ENCODE results near the gene PLOD1. TPM values are rescaled to one million over a fixed set of nuclear protein-coding genes. Genes with fewer than 3 reads are reported as not detected.

Gene PLOD1
- total and polyA plus RNA-seq, 5 donors from 2014 or later = 2.2 to 6.6 (median 3.2) TPM

- peak overlapping the region in 2 of 3 donors; percentile 12 to 26 for H3K27ac Mint-ChIP-seq
- ATAC-seq (ENCODE audit: low read depth in 2 of 2) (no peak), DNase-seq (no peak)
- Histone ChIP-seq H3K4me3 (ENCODE audit: low read depth, low read length) (no peak overlapping the region), H3K9me3 (ENCODE audit: control insufficient read depth in 2 of 2, low read length in 2 of 2) (no peaks in the 10 kb centered on the region), H3K27ac (ENCODE audit: insufficient read depth, low read length, poor library complexity, severe bottlenecking) (no peak overlapping the region), H3K4me1 (ENCODE audit: control insufficient read depth, insufficient read depth, low read length, poor library complexity, severe bottlenecking) (peaks cover 10% of the 10 kb centered on the region), H3K27me3 (ENCODE audit: control insufficient read depth, insufficient read depth, low read length) (no peaks in the 10 kb centered on the region), H3K36me3 (ENCODE audit: control insufficient read depth, insufficient read depth, low read length) (peaks cover 23% of the 10 kb centered on the region)
- H3K27me3 Mint-ChIP-seq = no peaks in the 10 kb centered on the region
- H3K4me3 Mint-ChIP-seq = no peak overlapping the region
- H3K9me3 Mint-ChIP-seq = no peaks in the 10 kb centered on the region
- peaks cover 5 to 26% (median 10%) of the 10 kb centered on the region in 4 donors for H3K4me1 Mint-ChIP-seq
- peaks cover 13% of the 10 kb centered on the region for H3K36me3 Mint-ChIP-seq
Observed at GRCh38 chr1:12015001-12015491, 80.5 kb downstream of the PLOD1 start.

DNA sequence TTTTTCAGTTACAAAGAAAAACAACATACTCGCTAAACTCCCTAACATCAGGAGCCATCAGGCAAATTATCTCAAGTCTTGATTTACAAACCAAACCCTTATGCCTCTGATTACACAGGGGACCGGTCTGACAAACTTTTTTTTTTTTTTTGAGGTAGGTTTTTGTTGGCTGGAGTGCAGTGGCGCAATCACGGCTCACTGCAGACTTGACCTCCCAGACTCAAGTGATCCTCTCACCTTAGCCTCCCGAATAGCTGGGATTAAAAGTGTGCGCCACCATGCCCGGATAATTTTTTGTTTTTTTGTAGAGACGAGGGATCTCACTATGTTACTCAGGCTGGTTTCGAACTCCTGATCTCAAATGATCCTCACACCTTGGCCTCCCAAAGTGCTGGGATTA lies 81.0 kb downstream of the PLOD1 start:
- Mint-ChIP-seq H3K36me3 (peaks cover 10% of the 10 kb centered on the region), H3K4me1 (peaks cover 5 to 29% (median 13%) of the 10 kb centered on the region in 4 donors), H3K27me3 (no peaks in the 10 kb centered on the region)

DNA sequence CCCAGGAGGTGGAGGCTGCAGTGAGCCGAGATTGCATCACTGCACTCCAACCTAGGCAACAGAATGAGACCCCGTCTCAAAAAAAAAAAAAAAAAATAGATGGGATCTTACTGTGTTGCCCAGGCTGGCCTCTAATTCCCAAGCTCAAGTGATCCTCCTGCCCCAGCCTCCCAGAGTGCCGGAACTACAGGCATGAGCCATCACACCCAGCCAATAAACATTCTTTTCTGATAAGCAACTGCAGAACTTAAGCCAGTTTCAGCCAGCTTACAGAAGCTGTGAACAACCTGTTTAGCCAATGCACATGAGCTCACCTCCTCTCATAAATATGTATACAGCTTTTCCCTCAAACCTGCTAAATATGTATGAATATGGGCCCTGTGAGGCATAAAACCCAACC lies 81.7 kb downstream of the PLOD1 start:
- Histone ChIP-seq H3K4me3 (ENCODE audit: low read depth, low read length) (no peak overlapping the region), H3K27me3 (ENCODE audit: control insufficient read depth, insufficient read depth, low read length) (no peaks in the 10 kb centered on the region), H3K4me1 (ENCODE audit: control insufficient read depth, insufficient read depth, low read length, poor library complexity, severe bottlenecking) (peaks cover 15% of the 10 kb centered on the region), H3K36me3 (ENCODE audit: control insufficient read depth, insufficient read depth, low read length) (peaks cover 13% of the 10 kb centered on the region), H3K27ac (ENCODE audit: insufficient read depth, low read length, poor library complexity, severe bottlenecking) (no peak overlapping the region), H3K9me3 (ENCODE audit: control insufficient read depth in 2 of 2, low read length in 2 of 2) (no peaks in the 10 kb centered on the region)
- Mint-ChIP-seq H3K27me3 (no peaks in the 10 kb centered on the region), H3K27ac (no peak overlapping the region), H3K36me3 (peaks cover 10% of the 10 kb centered on the region), H3K4me1 (peaks cover 5 to 29% (median 16%) of the 10 kb centered on the region in 4 donors), H3K9me3 (no peaks in the 10 kb centered on the region), H3K4me3 (peak overlapping the region in 1 of 4 donors; percentile 57)
- DNase-seq = no peak
- ATAC-seq (ENCODE audit: low read depth in 2 of 2) = no peak

More for the DNA sequence above, 81.0 kb downstream of the PLOD1 start:
- no peaks in the 10 kb centered on the region for H3K9me3 Mint-ChIP-seq
- Histone ChIP-seq H3K27ac (ENCODE audit: insufficient read depth, low read length, poor library complexity, severe bottlenecking) (no peak overlapping the region), H3K4me1 (ENCODE audit: control insufficient read depth, insufficient read depth, low read length, poor library complexity, severe bottlenecking) (peaks cover 15% of the 10 kb centered on the region), H3K4me3 (ENCODE audit: low read depth, low read length) (no peak overlapping the region), H3K27me3 (ENCODE audit: control insufficient read depth, insufficient read depth, low read length) (no peaks in the 10 kb centered on the region), H3K36me3 (ENCODE audit: control insufficient read depth, insufficient read depth, low read length) (peaks cover 19% of the 10 kb centered on the region), H3K9me3 (ENCODE audit: control insufficient read depth in 2 of 2, low read length in 2 of 2) (no peaks in the 10 kb centered on the region)
- H3K27ac Mint-ChIP-seq = peak overlapping the region in 1 of 3 donors; percentile 26
- ATAC-seq (ENCODE audit: low read depth in 2 of 2) (no peak), DNase-seq (no peak)
- no peak overlapping the region for H3K4me3 Mint-ChIP-seq

DNA sequence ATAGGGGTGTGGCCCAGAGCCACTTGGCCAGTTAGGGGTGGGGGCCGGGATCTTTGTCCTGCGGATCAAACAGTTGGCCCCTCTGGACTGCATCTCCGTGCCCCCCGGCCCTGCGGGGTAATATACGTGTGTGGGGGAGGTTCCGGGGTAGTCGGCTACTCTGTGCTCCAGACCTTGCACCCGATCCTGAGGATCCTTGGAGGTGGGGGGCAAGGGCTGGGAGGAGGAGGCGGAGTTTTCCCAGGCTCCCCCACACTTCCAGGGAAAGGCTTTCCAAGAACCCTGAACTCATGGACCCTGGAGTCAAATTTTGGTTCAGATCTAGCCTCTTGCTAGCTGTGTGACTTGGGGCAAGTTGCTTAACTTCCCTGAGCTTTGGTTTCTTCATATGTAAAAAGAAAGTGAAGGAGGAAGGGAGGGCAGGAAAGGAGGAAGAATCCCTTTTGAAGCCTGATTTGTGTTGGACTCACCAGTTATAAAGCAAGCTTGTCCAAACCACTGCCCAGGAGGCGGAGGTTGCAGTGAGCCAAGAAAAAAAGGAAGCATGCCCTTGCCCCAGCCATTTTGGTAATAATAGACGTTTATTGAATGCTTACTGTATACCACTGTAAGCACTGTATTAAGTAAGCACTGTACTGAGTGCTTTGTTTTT lies 85.5 kb downstream of the PLOD1 start:
- DNase-seq = peak in 2 of 3 donors; percentile 7 to 34
- H3K27ac ChIP-seq (ENCODE audit: insufficient read depth, low read length, poor library complexity, severe bottlenecking) = peak overlapping the region; percentile 71
- H3K9me3 Mint-ChIP-seq = no peaks in the 10 kb centered on the region
- H3K4me3 Mint-ChIP-seq = peak overlapping the region; percentile 87 to 97 (median 94)
- peak overlapping the region; percentile 84 for H3K4me3 ChIP-seq (ENCODE audit: low read depth, low read length)
- ATAC-seq (ENCODE audit: low read depth in 2 of 2) = no peak
- H3K4me1 Mint-ChIP-seq = peaks cover 5 to 36% (median 12%) of the 10 kb centered on the region in 4 donors
- peaks cover 9% of the 10 kb centered on the region for H3K36me3 Mint-ChIP-seq
- H3K27me3 Mint-ChIP-seq = no peaks in the 10 kb centered on the region
- peak overlapping the region; percentile 14 to 84 (median 78) for H3K27ac Mint-ChIP-seq
- H3K27me3 ChIP-seq (ENCODE audit: control insufficient read depth, insufficient read depth, low read length) = no peaks in the 10 kb centered on the region
- H3K9me3 ChIP-seq (ENCODE audit: control insufficient read depth in 2 of 2, low read length in 2 of 2) = no peaks in the 10 kb centered on the region
- peaks cover 14% of the 10 kb centered on the region for H3K36me3 ChIP-seq (ENCODE audit: control insufficient read depth, insufficient read depth, low read length)
- peaks cover 15% of the 10 kb centered on the region for H3K4me1 ChIP-seq (ENCODE audit: control insufficient read depth, insufficient read depth, low read length, poor library complexity, severe bottlenecking)

DNA sequence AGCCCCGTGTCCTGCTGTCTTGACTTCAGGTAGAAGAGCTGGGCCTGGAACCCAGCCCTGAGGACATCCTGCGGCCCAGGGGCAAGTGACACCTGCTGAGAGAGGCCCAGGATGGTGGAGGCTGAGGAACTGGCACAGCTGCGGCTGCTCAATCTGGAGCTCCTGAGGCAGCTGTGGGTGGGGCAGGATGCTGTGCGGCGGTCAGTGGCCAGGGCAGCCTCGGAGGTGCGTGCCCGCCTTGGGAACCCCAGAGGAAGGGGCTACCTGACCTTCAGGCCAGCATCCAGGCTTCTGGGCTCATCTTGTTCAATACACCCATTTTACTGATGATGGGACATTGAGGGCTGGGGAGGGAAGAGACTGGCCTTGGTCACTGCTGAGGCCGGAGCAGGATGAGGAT lies 87.1 kb downstream of the PLOD1 start:
- H3K9me3 Mint-ChIP-seq = no peaks in the 10 kb centered on the region
- no peak for DNase-seq
- H3K27ac ChIP-seq (ENCODE audit: insufficient read depth, low read length, poor library complexity, severe bottlenecking) = no peak overlapping the region
- peaks cover 19% of the 10 kb centered on the region for H3K36me3 Mint-ChIP-seq
- no peak overlapping the region for H3K27ac Mint-ChIP-seq
- H3K36me3 ChIP-seq (ENCODE audit: control insufficient read depth, insufficient read depth, low read length) = peaks cover 29% of the 10 kb centered on the region
- H3K27me3 Mint-ChIP-seq = no peaks in the 10 kb centered on the region
- H3K9me3 ChIP-seq (ENCODE audit: control insufficient read depth in 2 of 2, low read length in 2 of 2) = no peaks in the 10 kb centered on the region
- peaks cover 15% of the 10 kb centered on the region for H3K4me1 ChIP-seq (ENCODE audit: control insufficient read depth, insufficient read depth, low read length, poor library complexity, severe bottlenecking)
- H3K27me3 ChIP-seq (ENCODE audit: control insufficient read depth, insufficient read depth, low read length) = no peaks in the 10 kb centered on the region
- H3K4me3 ChIP-seq (ENCODE audit: low read depth, low read length) = no peak overlapping the region
- ATAC-seq (ENCODE audit: low read depth in 2 of 2) = no peak
- peaks cover 5 to 36% (median 14%) of the 10 kb centered on the region in 4 donors for H3K4me1 Mint-ChIP-seq
- H3K4me3 Mint-ChIP-seq = peak overlapping the region; percentile 16 to 97 (median 47)

DNA sequence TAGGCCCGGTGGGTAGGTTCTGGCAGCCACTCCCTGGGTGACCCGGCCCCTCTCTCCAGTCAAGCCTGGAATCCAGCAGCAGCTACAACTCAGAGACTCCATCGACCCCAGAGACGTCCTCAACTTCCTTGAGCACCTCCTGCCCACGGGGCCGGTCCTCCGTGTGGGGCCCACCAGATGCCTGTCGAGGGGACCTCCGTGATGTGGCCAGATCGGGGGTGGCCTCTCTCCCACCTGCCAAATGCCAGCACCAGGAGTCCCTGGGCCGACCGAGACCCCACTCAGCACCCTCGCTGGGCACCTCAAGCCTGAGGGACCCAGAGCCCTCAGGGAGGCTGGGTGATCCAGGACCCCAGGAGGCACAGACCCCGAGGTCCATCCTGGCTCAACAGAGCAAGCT lies 87.5 kb downstream of the PLOD1 start:
- peak overlapping the region; percentile 5 for H3K27ac ChIP-seq (ENCODE audit: insufficient read depth, low read length, poor library complexity, severe bottlenecking)
- H3K4me1 Mint-ChIP-seq = peaks cover 5 to 36% (median 15%) of the 10 kb centered on the region in 4 donors
- H3K9me3 Mint-ChIP-seq = no peaks in the 10 kb centered on the region
- no peak for ATAC-seq (ENCODE audit: low read depth in 2 of 2)
- DNase-seq = no peak
- peaks cover 24% of the 10 kb centered on the region for H3K36me3 Mint-ChIP-seq
- no peaks in the 10 kb centered on the region for H3K27me3 ChIP-seq (ENCODE audit: control insufficient read depth, insufficient read depth, low read length)
- no peak overlapping the region for H3K27ac Mint-ChIP-seq
- peaks cover 33% of the 10 kb centered on the region for H3K36me3 ChIP-seq (ENCODE audit: control insufficient read depth, insufficient read depth, low read length)
- peaks cover 15% of the 10 kb centered on the region for H3K4me1 ChIP-seq (ENCODE audit: control insufficient read depth, insufficient read depth, low read length, poor library complexity, severe bottlenecking)
- H3K4me3 ChIP-seq (ENCODE audit: low read depth, low read length) = no peak overlapping the region
- no peaks in the 10 kb centered on the region for H3K9me3 ChIP-seq (ENCODE audit: control insufficient read depth in 2 of 2, low read length in 2 of 2)
- peak overlapping the region in 2 of 4 donors; percentile 56 to 77 for H3K4me3 Mint-ChIP-seq
- H3K27me3 Mint-ChIP-seq = no peaks in the 10 kb centered on the region

Other genes starting within 250 kb of the PLOD1 start
- gene DRAXIN, start 243.0 kb upstream of the PLOD1 start, total RNA-seq = not detected
- gene DRAXIN, start 243.0 kb upstream of the PLOD1 start, polyA plus RNA-seq = under 1 TPM in 2 of 4 donors, not detected in 2; 0.06 to 0.11 TPM
- 25.2 TPM for gene AGTRAP, start 198.6 kb upstream of the PLOD1 start, total RNA-seq
- gene AGTRAP, start 198.6 kb upstream of the PLOD1 start, polyA plus RNA-seq = 100 to 1,000 TPM in 1 of 4 donors, 10 to 100 TPM in 3; 65.1 to 113 (median 78.0) TPM
- gene C1orf167, start 172.5 kb upstream of the PLOD1 start, total RNA-seq = not detected
- gene C1orf167, start 172.5 kb upstream of the PLOD1 start, polyA plus RNA-seq = 1 to 10 TPM in 2 of 4 donors, under 1 TPM in 1, not detected in 1; 0.61 to 1.3 (median 1.0) TPM
- 35.0 TPM for gene MTHFR, start 128.8 kb upstream of the PLOD1 start, total RNA-seq
- gene MTHFR, start 128.8 kb upstream of the PLOD1 start, polyA plus RNA-seq = 1 to 10 TPM; 5.6 to 7.6 (median 6.6) TPM
- gene CLCN6, start 128.5 kb upstream of the PLOD1 start, total RNA-seq = 13.5 TPM
- 1 to 10 TPM; 1.6 to 3.0 (median 2.4) TPM for gene CLCN6, start 128.5 kb upstream of the PLOD1 start, polyA plus RNA-seq
- gene NPPA, start 86.9 kb upstream of the PLOD1 start, total RNA-seq = not detected
- gene NPPA, start 86.9 kb upstream of the PLOD1 start, polyA plus RNA-seq = not detected
- not detected for gene NPPB, start 75.8 kb upstream of the PLOD1 start, total RNA-seq
- not detected for gene NPPB, start 75.8 kb upstream of the PLOD1 start, polyA plus RNA-seq
- 24.1 TPM for gene KIAA2013, start 8.3 kb upstream of the PLOD1 start, total RNA-seq
- 10 to 100 TPM; 33.6 to 69.2 (median 45.6) TPM for gene KIAA2013, start 8.3 kb upstream of the PLOD1 start, polyA plus RNA-seq
- gene MFN2, start 45.7 kb downstream of the PLOD1 start, total RNA-seq = 39.1 TPM
- gene MFN2, start 45.7 kb downstream of the PLOD1 start, polyA plus RNA-seq = 10 to 100 TPM; 30.0 to 38.1 (median 35.4) TPM
- 49.1 TPM for gene MIIP, start 84.8 kb downstream of the PLOD1 start, total RNA-seq
- gene MIIP, start 84.8 kb downstream of the PLOD1 start, polyA plus RNA-seq = 10 to 100 TPM; 31.9 to 45.1 (median 38.4) TPM
- gene TNFRSF8, start 128.6 kb downstream of the PLOD1 start, total RNA-seq = 2.3 TPM
- gene TNFRSF8, start 128.6 kb downstream of the PLOD1 start, polyA plus RNA-seq = 1 to 10 TPM; 1.1 to 3.2 (median 1.3) TPM
- 252 TPM for gene TNFRSF1B, start 232.3 kb downstream of the PLOD1 start, total RNA-seq
- 100 to 1,000 TPM; 347 to 450 (median 421) TPM for gene TNFRSF1B, start 232.3 kb downstream of the PLOD1 start, polyA plus RNA-seq